GM23338 (cell line): ENCODE measurements around the gene CRISPLD2.

Experiments
- CREB1 ChIP-seq: fragments of 250-450 bp; sonication (Bioruptor Pico); IDR thresholded peaks from 2 replicates; pipeline ENCODE4 v1.5.0; 2020; ENCODE audit warnings: low read depth, mild to moderate bottlenecking, moderate library complexity
- EZH2 ChIP-seq: fragments of 200-600 bp; sonication (generic); IDR thresholded peaks from one replicate; pipeline ENCODE4 v1.8.0; 2017; ENCODE audit warnings: antibody characterized with exemption, mild to moderate bottlenecking, low read depth; ENCODE audit not compliant: unreplicated experiment
- EZH2phosphoT487 ChIP-seq: fragments of 200-600 bp; sonication (generic); IDR thresholded peaks from one replicate; pipeline ENCODE4 v1.8.1; 2018; ENCODE audit warnings: antibody characterized with exemption; ENCODE audit not compliant: unreplicated experiment
- POLR2AphosphoS5 ChIP-seq: IDR thresholded peaks from 2 replicates; pipeline ENCODE4 v1.6.1; 2016; ENCODE audit warnings: antibody characterized with exemption, low read depth
- STAT1 ChIP-seq: IDR thresholded peaks from one replicate; pipeline ENCODE4 v1.6.1; 2016; ENCODE audit warnings: antibody characterized with exemption; ENCODE audit not compliant: unreplicated experiment
- ZNF114 ChIP-seq: fragments of 250-450 bp; sonication (Bioruptor Pico); IDR thresholded peaks from 2 replicates; pipeline ENCODE4 v1.5.0; 2020; ENCODE audit warnings: mild to moderate bottlenecking, moderate library complexity
- ZNF331 ChIP-seq: fragments of 250-450 bp; sonication (Bioruptor Pico); IDR thresholded peaks from 2 replicates; pipeline ENCODE4 v1.5.0; 2020; ENCODE audit warnings: low read depth, mild to moderate bottlenecking, moderate library complexity
- TF ChIP-seq, protein P1 (sequence below), 2 experiments: fragments of 200-600 bp in 1 of 2; sonication (generic) in 1 of 2; conservative IDR thresholded peaks; 2 replicates each; pipeline versions ENCODE4 v1.5.1 to v1.6.1; 2016 to 2017; ENCODE audit warnings: antibody characterized with exemption in 2 of 2, low read depth in 2 of 2, mild to moderate bottlenecking in 2 of 2, moderate library complexity in 1 of 2
- TF ChIP-seq, protein P2 (sequence below): IDR thresholded peaks from one replicate; pipeline ENCODE4 v1.6.1; 2018; ENCODE audit warnings: antibody characterized with exemption; ENCODE audit not compliant: unreplicated experiment
- TF ChIP-seq, protein P3 (sequence below): IDR thresholded peaks from 2 replicates; pipeline ENCODE4 v1.6.1; 2016; ENCODE audit warnings: antibody characterized with exemption

DNA sequence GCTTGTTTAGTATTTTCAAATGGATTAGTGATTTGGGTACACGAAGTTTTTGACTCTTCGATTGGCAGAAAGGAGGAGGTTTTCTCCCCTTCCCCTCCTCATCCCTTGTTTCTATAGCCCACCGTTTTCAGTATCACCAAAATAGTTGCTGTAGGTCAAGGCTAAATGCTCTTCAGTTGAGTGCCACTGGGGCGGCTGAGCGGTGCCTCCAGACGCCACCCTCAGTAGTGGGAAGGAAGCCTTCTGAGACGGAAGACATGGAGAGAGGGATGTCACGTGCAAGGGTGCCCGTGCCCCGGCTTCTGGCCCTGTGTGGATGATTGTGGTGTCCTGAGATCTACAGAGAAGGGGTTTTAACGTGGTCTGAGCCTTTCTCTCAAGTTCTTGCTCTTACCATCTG is 39.7 kb upstream of the CRISPLD2 start:
- TF ChIP-seq, protein P1, sequence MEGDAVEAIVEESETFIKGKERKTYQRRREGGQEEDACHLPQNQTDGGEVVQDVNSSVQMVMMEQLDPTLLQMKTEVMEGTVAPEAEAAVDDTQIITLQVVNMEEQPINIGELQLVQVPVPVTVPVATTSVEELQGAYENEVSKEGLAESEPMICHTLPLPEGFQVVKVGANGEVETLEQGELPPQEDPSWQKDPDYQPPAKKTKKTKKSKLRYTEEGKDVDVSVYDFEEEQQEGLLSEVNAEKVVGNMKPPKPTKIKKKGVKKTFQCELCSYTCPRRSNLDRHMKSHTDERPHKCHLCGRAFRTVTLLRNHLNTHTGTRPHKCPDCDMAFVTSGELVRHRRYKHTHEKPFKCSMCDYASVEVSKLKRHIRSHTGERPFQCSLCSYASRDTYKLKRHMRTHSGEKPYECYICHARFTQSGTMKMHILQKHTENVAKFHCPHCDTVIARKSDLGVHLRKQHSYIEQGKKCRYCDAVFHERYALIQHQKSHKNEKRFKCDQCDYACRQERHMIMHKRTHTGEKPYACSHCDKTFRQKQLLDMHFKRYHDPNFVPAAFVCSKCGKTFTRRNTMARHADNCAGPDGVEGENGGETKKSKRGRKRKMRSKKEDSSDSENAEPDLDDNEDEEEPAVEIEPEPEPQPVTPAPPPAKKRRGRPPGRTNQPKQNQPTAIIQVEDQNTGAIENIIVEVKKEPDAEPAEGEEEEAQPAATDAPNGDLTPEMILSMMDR (conservative IDR thresholded peaks at IDR 0.05; ENCODE audit: low read depth in 2 of 2), result no peak
- no peak for TF ChIP-seq EZH2
- no peak for TF ChIP-seq POLR2AphosphoS5
- TF ChIP-seq ZNF114 (CRISPR knock-in tag), result no peak
- TF ChIP-seq, protein P2, sequence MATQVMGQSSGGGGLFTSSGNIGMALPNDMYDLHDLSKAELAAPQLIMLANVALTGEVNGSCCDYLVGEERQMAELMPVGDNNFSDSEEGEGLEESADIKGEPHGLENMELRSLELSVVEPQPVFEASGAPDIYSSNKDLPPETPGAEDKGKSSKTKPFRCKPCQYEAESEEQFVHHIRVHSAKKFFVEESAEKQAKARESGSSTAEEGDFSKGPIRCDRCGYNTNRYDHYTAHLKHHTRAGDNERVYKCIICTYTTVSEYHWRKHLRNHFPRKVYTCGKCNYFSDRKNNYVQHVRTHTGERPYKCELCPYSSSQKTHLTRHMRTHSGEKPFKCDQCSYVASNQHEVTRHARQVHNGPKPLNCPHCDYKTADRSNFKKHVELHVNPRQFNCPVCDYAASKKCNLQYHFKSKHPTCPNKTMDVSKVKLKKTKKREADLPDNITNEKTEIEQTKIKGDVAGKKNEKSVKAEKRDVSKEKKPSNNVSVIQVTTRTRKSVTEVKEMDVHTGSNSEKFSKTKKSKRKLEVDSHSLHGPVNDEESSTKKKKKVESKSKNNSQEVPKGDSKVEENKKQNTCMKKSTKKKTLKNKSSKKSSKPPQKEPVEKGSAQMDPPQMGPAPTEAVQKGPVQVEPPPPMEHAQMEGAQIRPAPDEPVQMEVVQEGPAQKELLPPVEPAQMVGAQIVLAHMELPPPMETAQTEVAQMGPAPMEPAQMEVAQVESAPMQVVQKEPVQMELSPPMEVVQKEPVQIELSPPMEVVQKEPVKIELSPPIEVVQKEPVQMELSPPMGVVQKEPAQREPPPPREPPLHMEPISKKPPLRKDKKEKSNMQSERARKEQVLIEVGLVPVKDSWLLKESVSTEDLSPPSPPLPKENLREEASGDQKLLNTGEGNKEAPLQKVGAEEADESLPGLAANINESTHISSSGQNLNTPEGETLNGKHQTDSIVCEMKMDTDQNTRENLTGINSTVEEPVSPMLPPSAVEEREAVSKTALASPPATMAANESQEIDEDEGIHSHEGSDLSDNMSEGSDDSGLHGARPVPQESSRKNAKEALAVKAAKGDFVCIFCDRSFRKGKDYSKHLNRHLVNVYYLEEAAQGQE, result no peak
- no peak for TF ChIP-seq ZNF331 (CRISPR knock-in tag)
- TF ChIP-seq EZH2phosphoT487, result no peak
- TF ChIP-seq STAT1, result no peak
- TF ChIP-seq, protein P3, sequence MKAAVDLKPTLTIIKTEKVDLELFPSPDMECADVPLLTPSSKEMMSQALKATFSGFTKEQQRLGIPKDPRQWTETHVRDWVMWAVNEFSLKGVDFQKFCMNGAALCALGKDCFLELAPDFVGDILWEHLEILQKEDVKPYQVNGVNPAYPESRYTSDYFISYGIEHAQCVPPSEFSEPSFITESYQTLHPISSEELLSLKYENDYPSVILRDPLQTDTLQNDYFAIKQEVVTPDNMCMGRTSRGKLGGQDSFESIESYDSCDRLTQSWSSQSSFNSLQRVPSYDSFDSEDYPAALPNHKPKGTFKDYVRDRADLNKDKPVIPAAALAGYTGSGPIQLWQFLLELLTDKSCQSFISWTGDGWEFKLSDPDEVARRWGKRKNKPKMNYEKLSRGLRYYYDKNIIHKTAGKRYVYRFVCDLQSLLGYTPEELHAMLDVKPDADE, result no peak
- TF ChIP-seq CREB1 (CRISPR knock-in tag), result no peak
